HUES6 (cell line): ENCODE data around the gene TAX1BP3.
"Not testable (repeated sequence)": the region's sequence is repeated elsewhere in the genome, so short reads cannot be mapped to it uniquely, and the experiment has no call there.

Experiments
- H3K27ac ChIP-seq: 2 replicates; pipeline ENCODE4 v1.7.0; 2013; ENCODE audit warnings: low read depth, mild to moderate bottlenecking, low read length, inconsistent platforms
- H3K27me3 ChIP-seq: 2 replicates; pipeline ENCODE4 v1.6.1; 2013; ENCODE audit warnings: low read length; ENCODE audit not compliant: control insufficient read depth, insufficient read depth
- H3K36me3 ChIP-seq: 2 replicates; pipeline ENCODE4 v1.6.1; 2013; ENCODE audit warnings: low read length; ENCODE audit not compliant: control insufficient read depth, insufficient read depth
- H3K4me1 ChIP-seq: 2 replicates; pipeline ENCODE4 v1.6.1; 2013; ENCODE audit warnings: low read length; ENCODE audit not compliant: control insufficient read depth, insufficient read depth
- H3K4me3 ChIP-seq: 2 replicates; pipeline ENCODE4 v1.5.1; 2013; ENCODE audit warnings: low read depth, low read length
- H3K9ac ChIP-seq: one replicate; pipeline ENCODE4 v1.6.1; 2013; ENCODE audit warnings: mild to moderate bottlenecking, low read length
- H3K9me3 ChIP-seq: 2 replicates; pipeline ENCODE4 v1.6.1; 2013; ENCODE audit warnings: low read depth, low read length; ENCODE audit not compliant: control insufficient read depth, insufficient read depth

TAX1BP3 gene, protein sequence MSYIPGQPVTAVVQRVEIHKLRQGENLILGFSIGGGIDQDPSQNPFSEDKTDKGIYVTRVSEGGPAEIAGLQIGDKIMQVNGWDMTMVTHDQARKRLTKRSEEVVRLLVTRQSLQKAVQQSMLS

DNA sequence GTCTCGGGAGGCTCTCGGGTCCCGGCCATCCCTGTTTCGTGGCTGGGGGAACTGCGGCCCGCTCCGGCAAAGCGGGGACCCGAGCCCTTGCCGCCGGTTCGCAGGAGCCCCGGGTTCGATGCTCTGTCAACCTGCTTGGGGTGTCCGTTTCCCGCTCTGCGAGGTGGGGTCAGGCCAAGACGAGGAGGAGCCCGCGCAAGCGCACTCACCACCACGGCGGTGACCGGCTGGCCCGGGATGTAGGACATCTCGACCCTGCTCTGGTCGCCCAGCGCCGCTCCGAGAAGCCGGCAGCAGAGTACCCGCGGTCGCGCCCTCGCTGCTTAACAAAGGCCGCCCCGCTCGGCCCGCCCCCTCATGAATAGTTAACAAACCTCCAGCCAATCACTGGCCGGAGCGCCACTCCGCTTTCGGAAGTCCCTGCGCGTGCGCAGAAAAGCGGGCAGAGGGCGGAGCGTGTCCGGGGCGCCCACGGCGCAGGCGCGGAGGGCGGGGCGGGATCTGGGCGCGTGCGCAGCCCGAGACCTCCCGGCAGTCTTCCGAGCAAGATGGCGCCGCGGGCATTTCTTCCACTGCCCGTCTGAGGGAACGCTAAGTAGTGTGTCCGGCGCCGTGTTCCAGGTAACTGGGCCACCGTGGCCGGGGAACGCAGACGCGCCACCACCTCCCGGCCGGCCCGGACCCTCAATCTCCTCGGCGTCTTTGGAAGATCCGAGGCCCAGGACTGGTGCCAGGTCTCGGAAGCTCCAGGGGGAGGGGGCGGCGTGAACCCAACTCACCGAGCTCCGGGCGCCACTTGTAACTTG is at the start of gene TAX1BP3, which contains the start of gene EMC6:
Gene TAX1BP3 (minus strand): TSS at position 300 of the 806 bp plus-strand sequence. CDS start 52 bp downstream, at position 248.
Gene EMC6 (plus strand): TSS at position 534 of the 806 bp plus-strand sequence. CDS start 335 bp downstream, outside the sequence.
- Histone ChIP-seq H3K4me3 (peak within 1 kb of the TSS; percentile 97), H3K36me3 (peaks cover 16% of the 10 kb centered on the region), H3K27me3 (no peaks in the 10 kb centered on the region), H3K9ac (peak within 1 kb of the TSS; percentile 99), H3K9me3 (no peaks in the 10 kb centered on the region), H3K4me1 (peaks cover 6% of the 10 kb centered on the region), H3K27ac (peak within 1 kb of the TSS; percentile 97)

DNA sequence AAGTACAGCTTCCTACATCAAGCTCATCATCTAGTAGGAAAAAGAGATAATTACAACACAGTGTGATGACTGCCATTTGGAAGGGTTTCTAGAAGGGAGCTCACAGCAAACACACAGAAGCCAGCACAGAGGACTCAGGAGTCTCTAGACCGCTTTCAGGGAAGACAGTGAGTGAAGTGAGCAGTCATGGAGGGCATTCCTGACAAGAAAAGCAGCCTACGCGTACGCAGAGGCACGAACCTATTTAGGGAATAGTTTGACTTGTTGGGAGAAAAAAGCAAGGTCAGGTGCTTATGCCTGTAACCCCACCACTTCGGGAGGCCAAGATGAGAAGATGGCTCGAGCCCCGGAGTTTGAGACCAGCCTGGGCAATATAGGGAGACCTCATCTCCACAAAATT is 46.9 kb upstream of the TAX1BP3 start:
- Histone ChIP-seq H3K4me3 (no peak overlapping the region), H3K27ac (no peak overlapping the region), H3K36me3 (peaks cover 59% of the 10 kb centered on the region), H3K9ac (no peak overlapping the region), H3K27me3 (no peaks in the 10 kb centered on the region), H3K9me3 (no peaks in the 10 kb centered on the region), H3K4me1 (peaks cover 3% of the 10 kb centered on the region; the same call in 1 of the 2 replicates)

DNA sequence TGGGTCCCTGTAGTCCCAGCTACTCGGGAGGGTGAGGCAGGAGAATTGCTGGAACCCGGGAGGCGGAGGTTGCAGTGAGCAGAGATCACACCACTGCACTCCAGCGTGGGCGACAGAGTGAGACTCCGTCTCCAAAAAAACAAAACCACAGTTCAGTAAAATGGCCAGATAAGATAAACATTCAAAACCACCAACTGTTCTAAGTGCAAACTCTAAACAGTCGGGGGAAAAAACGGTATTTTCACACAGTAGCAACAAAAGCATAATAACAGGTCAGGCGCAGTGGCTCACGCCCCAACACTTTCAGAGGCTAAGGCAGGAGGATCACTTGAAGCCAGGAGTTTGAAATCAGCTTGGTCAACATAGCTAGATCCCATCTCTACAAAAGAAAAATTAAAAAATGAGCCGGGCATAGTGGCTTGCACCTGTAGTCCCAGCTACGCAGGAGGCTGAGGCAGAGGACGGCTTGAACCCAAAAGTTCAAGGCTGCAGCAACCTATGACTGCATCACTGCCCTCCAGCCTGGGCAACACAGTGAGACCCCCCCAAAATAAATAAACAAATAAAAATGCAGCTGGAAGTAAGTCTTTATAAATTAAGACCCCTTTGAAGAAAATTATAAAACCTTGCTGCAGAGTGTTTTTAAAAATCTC is 44.6 kb upstream of the TAX1BP3 start:
- H3K4me3 ChIP-seq, result no peak overlapping the region
- H3K27me3 ChIP-seq, result no peaks in the 10 kb centered on the region
- no peaks in the 10 kb centered on the region for H3K9me3 ChIP-seq
- peaks cover 3% of the 10 kb centered on the region; the same call in 1 of the 2 replicates for H3K4me1 ChIP-seq
- peaks cover 40% of the 10 kb centered on the region for H3K36me3 ChIP-seq
- H3K9ac ChIP-seq, result no peak overlapping the region
- no peak overlapping the region for H3K27ac ChIP-seq

DNA sequence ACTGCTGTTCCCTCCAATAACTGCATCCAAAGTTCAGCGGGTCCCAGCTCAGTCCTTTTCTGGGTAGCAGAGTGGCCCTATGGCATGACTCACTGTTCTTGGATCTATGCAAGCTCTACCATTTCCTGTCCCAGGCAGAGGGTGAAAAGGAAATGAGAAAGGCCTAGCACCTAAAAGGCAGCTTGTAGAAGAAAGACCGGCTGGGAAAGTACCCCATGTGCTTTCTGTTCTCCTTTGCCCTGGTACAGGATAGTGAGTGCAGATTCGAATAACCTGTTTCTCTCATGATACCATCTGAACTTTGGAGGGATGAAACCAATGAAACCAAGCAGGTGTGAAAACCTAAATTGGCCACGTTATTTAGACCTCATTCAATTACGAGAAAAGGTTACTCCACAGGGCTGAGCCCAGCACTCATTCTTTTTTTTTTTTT is 42.6 kb upstream of the TAX1BP3 start:
- no peak overlapping the region for H3K27ac ChIP-seq
- no peaks in the 10 kb centered on the region for H3K27me3 ChIP-seq
- peaks cover 21% of the 10 kb centered on the region for H3K36me3 ChIP-seq
- H3K4me3 ChIP-seq, result no peak overlapping the region
- H3K4me1 ChIP-seq, result peaks cover 3% of the 10 kb centered on the region; the same call in 1 of the 2 replicates
- no peaks in the 10 kb centered on the region for H3K9me3 ChIP-seq
- no peak overlapping the region for H3K9ac ChIP-seq

DNA sequence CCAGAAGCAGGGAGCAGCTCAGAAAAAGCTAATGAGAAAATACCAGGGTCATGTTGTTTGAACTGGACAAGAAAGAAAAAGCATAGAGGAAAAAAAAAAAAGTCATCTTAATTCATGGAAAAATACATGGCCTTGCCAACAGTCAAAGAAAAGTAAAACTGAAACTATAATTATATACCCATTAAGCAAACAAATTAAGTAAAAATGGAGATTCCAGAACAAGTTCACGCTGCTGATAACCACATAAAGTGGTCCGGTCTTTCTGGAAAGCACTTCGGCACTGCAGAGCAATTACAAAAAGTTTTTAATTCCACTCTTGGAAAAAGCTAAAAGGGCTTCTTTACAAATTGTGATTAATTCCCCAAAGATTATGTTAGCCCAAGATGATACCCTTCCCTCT is 40.0 kb upstream of the TAX1BP3 start:
- Histone ChIP-seq H3K36me3 (peaks cover 7% of the 10 kb centered on the region), H3K4me3 (no peak overlapping the region), H3K4me1 (peaks cover 3% of the 10 kb centered on the region; the same call in 1 of the 2 replicates), H3K27me3 (no peaks in the 10 kb centered on the region), H3K27ac (no peak overlapping the region), H3K9ac (no peak overlapping the region), H3K9me3 (no peaks in the 10 kb centered on the region)

DNA sequence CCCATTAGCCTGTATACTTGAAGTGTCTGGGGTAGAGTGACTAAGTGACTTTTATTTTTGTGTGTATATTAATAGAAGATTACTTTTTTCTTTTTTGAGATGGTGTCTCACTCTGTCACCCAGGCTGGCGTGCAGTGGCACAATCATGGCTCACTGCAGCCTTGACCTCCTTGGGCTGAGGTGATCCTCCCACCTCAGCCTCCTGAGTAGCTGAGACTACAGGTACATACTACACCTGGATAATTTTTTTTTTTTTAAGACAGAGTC is 37.3 kb upstream of the TAX1BP3 start:
- not testable (repeated sequence) for H3K27me3 ChIP-seq, H3K36me3 ChIP-seq, H3K4me1 ChIP-seq, H3K9ac ChIP-seq, H3K27ac ChIP-seq, H3K9me3 ChIP-seq, H3K4me3 ChIP-seq

DNA sequence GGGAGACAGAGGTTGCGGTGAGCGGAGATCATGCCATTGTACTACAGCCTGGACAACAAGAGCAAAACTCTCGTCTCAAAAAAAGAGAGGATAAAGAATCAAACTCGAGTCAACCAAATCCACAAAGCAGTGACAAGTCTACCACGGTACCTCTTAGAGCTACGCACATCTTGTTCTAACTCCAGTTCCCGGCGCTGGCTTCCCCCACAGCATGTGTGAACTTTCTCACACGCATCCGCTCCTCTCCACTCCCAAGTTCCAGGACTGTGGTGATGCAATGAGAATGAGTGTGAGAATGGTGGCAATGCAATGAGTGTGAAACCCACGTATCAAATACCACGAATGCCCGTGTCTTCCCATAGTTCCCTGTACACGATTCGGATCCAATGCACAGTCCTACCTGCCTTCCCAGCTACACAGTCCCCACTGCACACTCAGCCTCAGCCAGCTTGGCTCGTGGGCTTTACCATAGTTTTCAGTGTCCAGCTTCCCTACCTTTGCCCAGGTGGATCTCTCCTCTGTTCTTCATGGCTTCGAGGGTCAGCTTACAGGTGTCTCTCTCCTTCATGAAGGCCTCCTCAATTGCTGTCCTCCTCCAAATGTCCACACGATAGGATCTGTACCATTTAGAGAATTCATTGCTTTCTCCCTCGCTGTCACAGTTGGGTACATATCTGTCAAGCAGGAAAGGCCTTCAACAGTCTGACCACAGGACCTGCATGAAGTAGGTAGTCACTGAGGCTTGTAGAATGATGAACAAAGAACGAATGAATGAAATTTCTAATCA is 36.7 kb upstream of the TAX1BP3 start:
- H3K4me1 ChIP-seq, result no peaks in the 10 kb centered on the region
- no peak overlapping the region for H3K4me3 ChIP-seq
- no peaks in the 10 kb centered on the region for H3K36me3 ChIP-seq
- no peak overlapping the region for H3K27ac ChIP-seq
- H3K9me3 ChIP-seq, result no peaks in the 10 kb centered on the region
- no peaks in the 10 kb centered on the region for H3K27me3 ChIP-seq
- H3K9ac ChIP-seq, result no peak overlapping the region

DNA sequence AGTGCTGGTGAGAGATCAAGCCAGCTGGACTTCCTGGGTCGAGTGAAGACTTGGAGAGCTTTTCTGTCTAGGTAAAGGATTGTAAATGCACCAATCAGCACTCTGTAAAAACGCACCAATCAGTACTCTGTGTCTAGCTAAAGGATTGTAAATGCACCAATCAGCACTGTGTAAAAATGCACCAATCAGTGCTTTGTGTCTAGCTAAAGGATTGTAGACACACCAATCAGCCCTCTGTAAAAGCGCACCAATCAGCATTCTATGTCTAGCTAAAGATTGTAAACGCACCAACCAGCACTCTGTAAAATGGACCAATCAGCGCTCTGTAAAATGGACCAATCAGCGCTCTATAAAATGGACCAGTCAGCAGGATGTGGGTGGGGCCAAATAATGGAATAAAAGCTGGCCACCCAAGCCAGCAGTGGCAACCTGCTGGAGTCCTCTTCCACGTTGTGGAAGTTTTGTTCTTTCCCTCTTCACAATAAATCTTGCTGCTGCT is 33.7 kb upstream of the TAX1BP3 start:
- H3K27me3 ChIP-seq, result peaks cover 15% of the 10 kb centered on the region
- not testable (repeated sequence) for H3K4me3 ChIP-seq, H3K9me3 ChIP-seq, H3K36me3 ChIP-seq, H3K9ac ChIP-seq, H3K27ac ChIP-seq, H3K4me1 ChIP-seq

DNA sequence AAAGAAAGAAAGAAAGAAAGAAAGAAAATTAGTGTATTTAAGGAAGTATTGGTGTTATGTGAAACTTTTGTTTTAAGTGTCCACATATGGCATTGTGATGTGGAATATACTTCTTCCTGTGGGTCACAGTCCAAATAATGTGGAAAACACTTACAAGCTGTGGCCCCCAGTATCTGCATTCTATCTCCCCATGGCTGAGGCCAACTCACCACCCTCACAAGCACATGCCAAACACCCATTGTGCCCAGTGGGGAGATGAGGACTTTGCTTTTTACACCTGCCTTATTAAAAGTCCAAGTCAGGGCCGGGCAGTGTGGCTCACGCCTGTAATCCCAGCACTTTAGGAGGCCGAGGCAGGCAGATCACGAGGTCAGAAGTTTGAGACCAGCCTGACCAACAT is 31.6 kb upstream of the TAX1BP3 start:
- Histone ChIP-seq H3K27me3 (peaks cover 37% of the 10 kb centered on the region), H3K9ac (no peak overlapping the region), H3K9me3 (no peaks in the 10 kb centered on the region; the same call in 1 of the 2 replicates), H3K36me3 (no peaks in the 10 kb centered on the region), H3K4me3 (no peak overlapping the region), H3K27ac (no peak overlapping the region), H3K4me1 (peaks cover 6% of the 10 kb centered on the region)

DNA sequence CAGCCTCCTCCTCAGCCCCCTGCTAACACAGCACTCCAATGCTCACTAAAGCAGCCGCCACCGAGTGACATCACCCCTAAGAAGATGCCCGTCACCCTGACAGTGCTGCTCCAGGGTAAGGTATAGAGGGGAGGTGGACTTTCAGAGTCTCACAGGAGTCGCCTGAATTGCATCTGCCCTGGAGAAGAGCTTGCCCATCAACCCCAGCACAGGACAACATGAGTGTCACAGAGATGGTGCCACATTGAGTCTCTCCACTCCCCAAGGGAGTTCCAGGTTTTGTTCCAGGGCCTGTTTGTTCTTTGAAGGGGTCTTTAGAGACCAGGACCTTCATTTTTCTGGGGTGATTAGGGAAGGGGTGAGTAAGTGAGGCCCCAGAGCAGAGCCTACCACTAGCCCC is 29.8 kb upstream of the TAX1BP3 start:
- Histone ChIP-seq H3K9me3 (no peaks in the 10 kb centered on the region; the same call in 1 of the 2 replicates), H3K4me3 (no peak overlapping the region), H3K27me3 (peaks cover 50% of the 10 kb centered on the region), H3K36me3 (no peaks in the 10 kb centered on the region), H3K9ac (no peak overlapping the region), H3K27ac (no peak overlapping the region), H3K4me1 (peaks cover 10% of the 10 kb centered on the region)
